Stimulated activated naive CD8-positive, alpha-beta T cell treated with anti-CD3 and anti-CD28 coated beads, Interleukin-15, Interleukin-2, amounts not matched to agents 100 U/mL and 50 U/mL, for 24 hours (primary cell): ENCODE results near the gene SNRNP48.
A peak's percentile ranks its signal among the peaks of the same experiment; 100 is the strongest.

Experiments used
- ATAC-seq: fragments of 150-1000 bp; cut with Tn5 transposase; one replicate; pipeline ENCODE4 v1.10.0; 2021
- DNase-seq: peaks from one replicate; pipeline ENCODE4 v3.0.0; 2021

Gene SNRNP48

GRCh38 chr6:7589949-7590917 is at the start of gene SNRNP48:
SNRNP48 (plus strand) TSS chr6:7590198; CDS start chr6:7590258, 60 bp downstream.
- ATAC-seq (peak; percentile 99), DNase-seq (peak; percentile 93)

GRCh38 chr6:7540595-7540994 is 49.4 kb upstream of the SNRNP48 start:
- DNase-seq = no peak
- ATAC-seq = no peak

GRCh38 chr6:7541175-7542064 is 48.6 kb upstream of the SNRNP48 start, which contains the start of gene DSP:
DSP (plus strand) TSS chr6:7541671; CDS start chr6:7541916, 245 bp downstream.
- DNase-seq = peak; percentile 51
- peak; percentile 73 for ATAC-seq

- DNase-seq (peak; percentile 18), ATAC-seq (no peak)
Measured at GRCh38 chr6:7542065-7542873, 47.7 kb upstream of the SNRNP48 start.

- ATAC-seq = no peak
- no peak for DNase-seq
Measured at GRCh38 chr6:7542874-7543624, 46.9 kb upstream of the SNRNP48 start.

- no peak for DNase-seq
- ATAC-seq = no peak
Measured at GRCh38 chr6:7543789-7544424, 46.1 kb upstream of the SNRNP48 start.

- ATAC-seq = no peak
Measured at GRCh38 chr6:7544597-7544996, 45.4 kb upstream of the SNRNP48 start.

GRCh38 chr6:7545316-7546019 is 44.5 kb upstream of the SNRNP48 start:
- DNase-seq (no peak), ATAC-seq (no peak)

More at GRCh38 chr6:7544597-7544996, 45.4 kb upstream of the SNRNP48 start:
- no peak for DNase-seq

- ATAC-seq = no peak
Measured at GRCh38 chr6:7546020-7546369, 44.0 kb upstream of the SNRNP48 start.

GRCh38 chr6:7546383-7546782 is 43.6 kb upstream of the SNRNP48 start:
- ATAC-seq = no peak
- no peak for DNase-seq

More at GRCh38 chr6:7546020-7546369, 44.0 kb upstream of the SNRNP48 start:
- no peak for DNase-seq

- ATAC-seq (no peak), DNase-seq (no peak)
Measured at GRCh38 chr6:7546896-7547295, 43.1 kb upstream of the SNRNP48 start.

- ATAC-seq (no peak), DNase-seq (no peak)
Measured at GRCh38 chr6:7547315-7547714, 42.7 kb upstream of the SNRNP48 start.

- no peak for DNase-seq
- ATAC-seq = no peak
Measured at GRCh38 chr6:7550433-7550801, 39.6 kb upstream of the SNRNP48 start.

GRCh38 chr6:7554533-7555275 is 35.3 kb upstream of the SNRNP48 start:
- ATAC-seq = no peak

GRCh38 chr6:7555671-7556070 is 34.3 kb upstream of the SNRNP48 start:
- DNase-seq = no peak
- no peak for ATAC-seq

More at GRCh38 chr6:7554533-7555275, 35.3 kb upstream of the SNRNP48 start:
- no peak for DNase-seq

GRCh38 chr6:7556394-7557106 is 33.4 kb upstream of the SNRNP48 start:
- no peak for DNase-seq
- no peak for ATAC-seq

GRCh38 chr6:7557652-7558051 is 32.3 kb upstream of the SNRNP48 start:
- DNase-seq (no peak), ATAC-seq (no peak)

GRCh38 chr6:7558781-7559180 is 31.2 kb upstream of the SNRNP48 start:
- ATAC-seq (no peak), DNase-seq (no peak)

GRCh38 chr6:7559196-7559595 is 30.8 kb upstream of the SNRNP48 start:
- no peak for DNase-seq
- ATAC-seq = no peak
